B cell (primary cell): ENCODE data around the gene CDT1. TPM values are rescaled to one million over a fixed set of nuclear protein-coding genes. Genes with fewer than 3 reads are reported as not detected.

Source experiments
- ATAC-seq: fragments of 200-7000 bp; cut with Tn5 transposase; one replicate; pipeline ENCODE4 v1.10.0; 2021; ENCODE audit warnings: low read depth, mild to moderate bottlenecking, moderate number of reproducible peaks, moderate library complexity
- CTCF ChIA-PET: fragments of 350-600 bp; sonication (Branson Sonifier 250); formaldehyde crosslinking; loops from one replicate; lab custom pipeline; 2021; ENCODE audit warnings: antibody characterized with exemption, inconsistent platforms; lab: Charles Lee
- POLR2A ChIA-PET: fragments of 350-600 bp; sonication (Branson Sonifier 250); formaldehyde crosslinking; loops from one replicate; lab custom pipeline; 2021; ENCODE audit warnings: antibody characterized with exemption; lab: Charles Lee
- DNase-seq: peaks from one replicate; pipeline ENCODE4 v3.0.0; 2013
- H2AFZ ChIP-seq: 2 replicates; pipeline ENCODE4 v1.6.1; 2012; ENCODE audit warnings: mild to moderate bottlenecking, low read depth, low read length; ENCODE audit not compliant: insufficient read depth, poor library complexity, severe bottlenecking
- H3K27ac ChIP-seq, 2 donors: 1 replicate in 1 of 2; 2 replicates in 1 of 2; pipeline ENCODE4 v1.5.1; 2012 to 2013; ENCODE audit warnings: low read length in 2 of 2, mild to moderate bottlenecking in 2 of 2, moderate library complexity in 1 of 2
- H3K27me3 ChIP-seq, 4 experiments: fragments of 200-600 bp in 1 of 4; sonication (generic) in 1 of 4; replicated peaks in 1 of 4; 1 replicate in 2 of 4; 2 replicates in 2 of 4; pipeline versions ENCODE4 v1.6.1 to v1.7.0; 2013 to 2016; ENCODE audit warnings: low read length in 3 of 4, mild to moderate bottlenecking in 2 of 4, mixed read lengths in 1 of 4, moderate library complexity in 1 of 4; ENCODE audit not compliant: insufficient read depth in 4 of 4, control insufficient read depth in 3 of 4; ENCODE audit errors: control extremely low read depth in 1 of 4
- H3K36me3 ChIP-seq, 2 experiments: replicated peaks in 1 of 2; 1 replicate in 1 of 2; 2 replicates in 1 of 2; pipeline versions ENCODE4 v1.6.1 to v1.7.1; 2013; ENCODE audit warnings: low read length in 1 of 2; ENCODE audit not compliant: insufficient read depth in 2 of 2, control insufficient read depth in 1 of 2; ENCODE audit errors: control extremely low read depth in 1 of 2, extremely low read depth in 1 of 2
- H3K4me1 ChIP-seq, 2 donors: fragments of 200-600 bp in 1 of 2; sonication (generic) in 1 of 2; 1 replicate in 1 of 2; 2 replicates in 1 of 2; pipeline versions ENCODE4 v1.5.1 to v1.6.1; 2013 to 2017; ENCODE audit warnings: low read length in 2 of 2; ENCODE audit not compliant: control insufficient read depth in 2 of 2, insufficient read depth in 2 of 2
- H3K4me2 ChIP-seq: replicated peaks from 2 replicates; pipeline ENCODE3; 2012; ENCODE audit warnings: mild to moderate bottlenecking, low read depth, low read length; ENCODE audit not compliant: poor library complexity, severe bottlenecking
- H3K4me3 ChIP-seq, 5 experiments: fragments of 200-600 bp in 1 of 5; sonication (generic) in 1 of 5; 1 replicate in 3 of 5; 2 replicates in 2 of 5; pipeline versions ENCODE4 v1.5.1 to v1.7.0; 2011 to 2016; ENCODE audit warnings: low read length in 4 of 5, mild to moderate bottlenecking in 4 of 5, low read depth in 2 of 5, control low read depth in 1 of 5, moderate library complexity in 1 of 5; ENCODE audit not compliant: insufficient read depth in 1 of 5; ENCODE audit errors: control extremely low read depth in 1 of 5, extremely low read depth in 1 of 5
- H3K79me2 ChIP-seq: fragments of 200-600 bp; sonication (generic); one replicate; pipeline ENCODE4 v1.6.0; 2016; ENCODE audit warnings: low read length; ENCODE audit not compliant: control insufficient read depth, insufficient read depth
- H3K9ac ChIP-seq: fragments of 200-600 bp; sonication (generic); 2 replicates; pipeline ENCODE4 v1.6.1; 2017; ENCODE audit warnings: mild to moderate bottlenecking, low read length, moderate library complexity
- H3K9me3 ChIP-seq, 3 donors: one replicate each; pipeline versions ENCODE4 v1.6.1 to v1.7.1; 2013; ENCODE audit warnings: low read length in 2 of 3; ENCODE audit not compliant: control insufficient read depth in 2 of 3, insufficient read depth in 1 of 3; ENCODE audit errors: control extremely low read depth in 1 of 3
- H4K20me1 ChIP-seq: 2 replicates; pipeline ENCODE4 v1.6.0; 2012; ENCODE audit warnings: mild to moderate bottlenecking, low read length; ENCODE audit not compliant: insufficient read depth, control insufficient read depth, poor library complexity, severe bottlenecking
- H3K27ac Mint-ChIP-seq: one replicate; pipeline ENCODE4 v1.8.0; 2021; ENCODE audit warnings: mixed read lengths
- H3K27me3 Mint-ChIP-seq: one replicate; pipeline ENCODE4 v1.8.0; 2021; ENCODE audit warnings: mixed read lengths
- H3K4me1 Mint-ChIP-seq: one replicate; pipeline ENCODE4 v1.8.0; 2021; ENCODE audit warnings: mixed read lengths
- H3K4me3 Mint-ChIP-seq: one replicate; pipeline ENCODE4 v1.8.0; 2021; ENCODE audit warnings: mixed read lengths
- H3K9me3 Mint-ChIP-seq: one replicate; pipeline ENCODE4 v1.8.0; 2022; ENCODE audit warnings: mixed read lengths; ENCODE audit not compliant: insufficient read depth
- EZH2 ChIP-seq: IDR thresholded peaks from 2 replicates; pipeline ENCODE4 v1.6.1; 2012; ENCODE audit warnings: borderline replicate concordance, low read depth, mild to moderate bottlenecking, moderate library complexity, low read length; ENCODE audit not compliant: insufficient read depth, poor library complexity, severe bottlenecking
- WGBS: methylation state at CpG from one replicate; pipeline ENCODE4 v1.1.5; 2013; ENCODE audit warnings: missing lambda C conversion rate; ENCODE audit not compliant: insufficient coverage; 5-methylcytosine and 5-hydroxymethylcytosine counted together
- intact Hi-C: fragments of 100-400 bp; cut with micrococcal nuclease; formaldehyde crosslinking; loops from one replicate; pipeline ENCODE4 v1.10.0; 2022
- polyA plus RNA-seq: library from polyadenylated mRNA; depleted of rRNA; stranded (reverse); fragments of >200 nt; gene quantifications from 2 replicates; pipeline ENCODE4 v1.2.3, GENCODE V29; 2012
- total RNA-seq, 2 donors: library from RNA; stranded (reverse); fragments of 120-200 nt in 1 of 2; gene quantifications; 1 replicate in 1 of 2; 2 replicates in 1 of 2; pipeline versions ENCODE4 v1.2.3 to v1.2.4, GENCODE V29; 2013 to 2022
- TF ChIP-seq, protein P1 (sequence below): fragments of 200-600 bp; IDR thresholded peaks from one replicate; pipeline ENCODE4 v1.8.0; 2022; ENCODE audit warnings: antibody characterized with exemption, mild to moderate bottlenecking

The CDT1 gene
- total and polyA plus RNA-seq, 2 donors (not counting 1 experiment from before 2014, with no cell fraction given) = 0.27 to 0.36 TPM

DNA sequence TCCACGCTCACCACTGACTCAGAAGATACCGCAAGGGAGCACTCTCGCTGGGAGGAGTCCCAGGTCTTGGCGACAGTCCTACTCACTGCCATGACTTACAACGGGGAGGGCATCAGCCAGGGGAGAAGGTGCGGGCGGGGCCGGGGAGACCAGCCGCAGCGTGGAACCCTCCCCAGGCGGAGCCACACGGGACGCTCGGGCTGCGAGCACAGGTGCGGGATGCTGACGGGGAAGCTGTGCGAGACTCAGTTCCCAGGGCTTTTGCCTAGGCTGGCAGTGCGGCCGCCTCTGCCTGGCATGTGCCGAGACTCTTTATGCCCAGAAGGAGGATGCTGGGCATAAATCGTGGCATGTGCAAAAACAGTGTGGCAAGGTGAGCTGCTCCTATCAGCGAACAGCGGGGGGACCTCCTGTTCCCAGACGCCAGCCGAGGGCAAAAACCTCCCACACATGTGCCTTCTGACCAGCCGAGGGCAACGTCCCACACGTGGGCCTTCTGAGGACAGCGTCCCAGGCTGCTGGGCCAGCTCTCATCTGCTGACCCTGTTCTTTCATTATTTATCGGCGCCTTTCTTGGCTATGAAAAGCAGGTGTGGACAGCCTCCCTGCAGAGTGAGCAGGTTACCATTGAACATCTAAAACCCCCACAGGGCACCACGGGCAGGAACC, 47.1 kb downstream of the CDT1 start:
- intact Hi-C loops = no loop called here
- peaks cover 15 to 16% of the 10 kb centered on the region in 2 donors for H3K4me1 ChIP-seq
- TF ChIP-seq EZH2 = no peak
- TF ChIP-seq, protein P1, sequence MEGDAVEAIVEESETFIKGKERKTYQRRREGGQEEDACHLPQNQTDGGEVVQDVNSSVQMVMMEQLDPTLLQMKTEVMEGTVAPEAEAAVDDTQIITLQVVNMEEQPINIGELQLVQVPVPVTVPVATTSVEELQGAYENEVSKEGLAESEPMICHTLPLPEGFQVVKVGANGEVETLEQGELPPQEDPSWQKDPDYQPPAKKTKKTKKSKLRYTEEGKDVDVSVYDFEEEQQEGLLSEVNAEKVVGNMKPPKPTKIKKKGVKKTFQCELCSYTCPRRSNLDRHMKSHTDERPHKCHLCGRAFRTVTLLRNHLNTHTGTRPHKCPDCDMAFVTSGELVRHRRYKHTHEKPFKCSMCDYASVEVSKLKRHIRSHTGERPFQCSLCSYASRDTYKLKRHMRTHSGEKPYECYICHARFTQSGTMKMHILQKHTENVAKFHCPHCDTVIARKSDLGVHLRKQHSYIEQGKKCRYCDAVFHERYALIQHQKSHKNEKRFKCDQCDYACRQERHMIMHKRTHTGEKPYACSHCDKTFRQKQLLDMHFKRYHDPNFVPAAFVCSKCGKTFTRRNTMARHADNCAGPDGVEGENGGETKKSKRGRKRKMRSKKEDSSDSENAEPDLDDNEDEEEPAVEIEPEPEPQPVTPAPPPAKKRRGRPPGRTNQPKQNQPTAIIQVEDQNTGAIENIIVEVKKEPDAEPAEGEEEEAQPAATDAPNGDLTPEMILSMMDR = no peak
- H3K27me3 Mint-ChIP-seq = no peaks in the 10 kb centered on the region
- ATAC-seq (no peak), DNase-seq (no peak)
- no peak overlapping the region for H3K4me3 ChIP-seq
- ChIA-PET CTCF (no interaction called here), POLR2A (no interaction called here)
- no peak overlapping the region for H3K4me3 Mint-ChIP-seq
- H3K79me2 ChIP-seq = peaks cover 32% of the 10 kb centered on the region
- peaks cover 39% of the 10 kb centered on the region for H4K20me1 ChIP-seq
- no peaks in the 10 kb centered on the region for H3K9me3 Mint-ChIP-seq
- H3K9ac ChIP-seq = no peak overlapping the region
- no peaks in the 10 kb centered on the region for H3K27me3 ChIP-seq
- WGBS = 97% methylated on average over 33 of the region's 33 CpGs
- no peak overlapping the region for H2AFZ ChIP-seq
- H3K9me3 ChIP-seq = no peaks in the 10 kb centered on the region
- H3K27ac ChIP-seq = no peak overlapping the region
- H3K4me1 Mint-ChIP-seq = peaks cover 19% of the 10 kb centered on the region
- no peak overlapping the region for H3K4me2 ChIP-seq
- H3K36me3 ChIP-seq = peaks cover 0 to 16% of the 10 kb centered on the region in 2 experiments
- H3K27ac Mint-ChIP-seq = no peak overlapping the region

DNA sequence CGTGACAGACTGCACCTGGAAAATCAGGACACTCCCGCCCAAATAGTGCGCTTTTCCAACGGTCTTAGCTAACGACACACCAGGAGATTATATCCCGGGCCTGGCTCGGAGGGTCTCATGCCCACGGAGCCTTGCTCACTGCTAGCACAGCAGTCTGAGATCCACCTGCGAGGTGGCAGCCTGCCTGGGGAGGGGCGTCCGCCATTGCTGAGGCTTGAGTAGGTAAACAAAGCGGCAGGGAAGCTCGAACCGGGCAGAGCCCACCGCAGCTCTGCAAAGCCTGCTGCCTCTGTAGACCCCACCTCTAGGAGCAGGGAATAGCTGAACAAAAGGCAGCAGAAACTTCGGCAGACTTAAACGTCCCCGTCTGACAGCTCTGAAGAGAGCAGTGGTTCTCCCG, 48.0 kb downstream of the CDT1 start:
- CTCF ChIA-PET = interaction anchor here (1.1 kb wide), 1 partner anchor 364 kb away, joined by 3 read pairs; no protein-coding TSS in a partner anchor

More for the DNA sequence above, 48.0 kb downstream of the CDT1 start:
- Histone ChIP-seq H3K27me3 (no peaks in the 10 kb centered on the region), H3K9me3 (no peaks in the 10 kb centered on the region), H3K27ac (no peak overlapping the region), H3K79me2 (peaks cover 23% of the 10 kb centered on the region), H3K9ac (no peak overlapping the region), H2AFZ (no peak overlapping the region), H3K4me3 (no peak overlapping the region), H3K4me1 (peaks cover 20 to 23% of the 10 kb centered on the region in 2 donors), H4K20me1 (peaks cover 33% of the 10 kb centered on the region), H3K4me2 (no peak overlapping the region), H3K36me3 (peaks cover 0 to 16% of the 10 kb centered on the region in 2 experiments)
- Mint-ChIP-seq H3K4me1 (peaks cover 23% of the 10 kb centered on the region), H3K27me3 (no peaks in the 10 kb centered on the region), H3K27ac (no peak overlapping the region), H3K9me3 (no peaks in the 10 kb centered on the region), H3K4me3 (no peak overlapping the region)
- DNase-seq (no peak), ATAC-seq (no peak)
- TF ChIP-seq, protein P1 = no peak
- TF ChIP-seq EZH2 = no peak
- POLR2A ChIA-PET = no interaction called here
- intact Hi-C loops = no loop called here
- WGBS = 96% methylated on average over 19 of the region's 19 CpGs
